Testis (tissue), 3 donors: Measurements from ENCODE around the gene GATAD2A. TPM values are rescaled to one million over a fixed set of nuclear protein-coding genes. Genes with fewer than 3 reads are reported as not detected.

Experiments
- DNase-seq: peaks from one replicate; pipeline ENCODE4 v3.0.0-alpha.2; 2019
- H3K27ac ChIP-seq, 2 donors: fragments of 200-600 bp; sonication (generic); one replicate each; pipeline ENCODE4 v1.5.1; 2019
- H3K27me3 ChIP-seq: fragments of 200-600 bp; sonication (generic); one replicate; pipeline ENCODE4 v1.5.1; 2019
- H3K36me3 ChIP-seq: fragments of 200-600 bp; sonication (generic); one replicate; pipeline ENCODE4 v1.5.1; 2017; ENCODE audit warnings: low read depth; ENCODE audit errors: missing control alignments
- H3K4me1 ChIP-seq: fragments of 200-600 bp; sonication (generic); one replicate; pipeline ENCODE4 v1.5.1; 2019
- H3K4me3 ChIP-seq, 2 donors: fragments of 200-600 bp; sonication (generic); one replicate each; pipeline ENCODE4 v1.5.1; 2017 to 2019
- H3K9me3 ChIP-seq: fragments of 200-600 bp; sonication (generic); one replicate; pipeline ENCODE4 v1.5.1; 2017
- CTCF ChIP-seq, 3 experiments: fragments of 450-650 bp in 2 of 3; fragments of 200-600 bp in 1 of 3; sonication (generic) in 1 of 3; IDR thresholded peaks; one replicate each; pipeline ENCODE4 v1.5.1; 2016 to 2019; ENCODE audit warnings: antibody characterized with exemption in 3 of 3, mild to moderate bottlenecking in 2 of 3, moderate library complexity in 1 of 3
- POLR2A ChIP-seq: fragments of 450-650 bp; IDR thresholded peaks from one replicate; pipeline ENCODE4 v1.6.1; 2017; ENCODE audit warnings: antibody characterized with exemption, mild to moderate bottlenecking, moderate library complexity
- WGBS, 2 donors: methylation state at CpG; one replicate each; pipeline ENCODE4 v1.1.5; 2018; 5-methylcytosine and 5-hydroxymethylcytosine counted together
- intact Hi-C: fragments of 100-400 bp; cut with DNase I; formaldehyde crosslinking; loops from one replicate; pipeline ENCODE4 v1.15.1; 2023; ENCODE audit warnings: low total_unique reads
- polyA plus RNA-seq: library from polyadenylated mRNA; stranded (reverse); fragments of 350-450 nt; fragmentation: Illumina TruSeq; extraction: RNeasy Lipid Tissue Mini Kit (QIAGEN cat#74804); gene quantifications from one replicate; pipeline ENCODE4 v1.2.3, GENCODE V29; 2014; ENCODE audit warnings: low read depth, low replicate concordance; ENCODE audit not compliant: insufficient read depth
- total RNA-seq, 2 donors: library from RNA; depleted of rRNA; stranded (reverse); fragments of >200 nt; gene quantifications; one replicate each; pipeline ENCODE4 v1.2.3, GENCODE V29; 2016

GATAD2A gene
- total and polyA plus RNA-seq, 3 donors from 2014 or later, result 109 to 197 (median 163) TPM

- no peak for TF ChIP-seq POLR2A
- TF ChIP-seq CTCF (IDR thresholded peaks at IDR 0.05), result no peak
- Histone ChIP-seq H3K27ac (no peak overlapping the region), H3K36me3 (no peaks in the 10 kb centered on the region), H3K27me3 (no peaks in the 10 kb centered on the region), H3K4me1 (peaks cover 11% of the 10 kb centered on the region), H3K4me3 (no peak overlapping the region), H3K9me3 (no peaks in the 10 kb centered on the region)
- no peak for DNase-seq
- intact Hi-C loops, result no loop called here
- 78 to 84% methylated on average over 4 of the region's 4 CpGs for WGBS, 2 donors
These were observed 33.1 kb downstream of the GATAD2A start for GRCh38 chr19:19438366-19439175.

GRCh38 chr19:19439176-19439482, 33.7 kb downstream of the GATAD2A start:
- H3K27me3 ChIP-seq, result no peaks in the 10 kb centered on the region
- 79 to 83% methylated on average over 2 of the region's 2 CpGs for WGBS, 2 donors
- no peak overlapping the region for H3K4me3 ChIP-seq
- intact Hi-C loops, result no loop called here
- peaks cover 6% of the 10 kb centered on the region for H3K4me1 ChIP-seq
- no peak overlapping the region for H3K27ac ChIP-seq
- H3K9me3 ChIP-seq, result no peaks in the 10 kb centered on the region
- no peak for TF ChIP-seq CTCF (IDR thresholded peaks at IDR 0.05)
- H3K36me3 ChIP-seq, result no peaks in the 10 kb centered on the region
- DNase-seq, result no peak

- Histone ChIP-seq H3K9me3 (no peaks in the 10 kb centered on the region), H3K4me1 (no peaks in the 10 kb centered on the region), H3K27ac (no peak overlapping the region), H3K36me3 (no peaks in the 10 kb centered on the region), H3K27me3 (no peaks in the 10 kb centered on the region), H3K4me3 (no peak overlapping the region)
- no peak for DNase-seq
- intact Hi-C loops, result no loop called here
- TF ChIP-seq POLR2A (no peak), CTCF (IDR thresholded peaks at IDR 0.05) (no peak)
- WGBS, 2 donors, result 81 to 82% methylated on average over 9 of the region's 9 CpGs
These were observed 37.8 kb downstream of the GATAD2A start for GRCh38 chr19:19443283-19443682.

- WGBS, 2 donors, result 86 to 93% methylated on average over 10 to 11 of the region's 11 CpGs
These were observed 38.6 kb downstream of the GATAD2A start for GRCh38 chr19:19443902-19444680.

More at GRCh38 chr19:19443902-19444680, 38.6 kb downstream of the GATAD2A start:
- no peak overlapping the region for H3K27ac ChIP-seq
- no peaks in the 10 kb centered on the region for H3K36me3 ChIP-seq
- H3K27me3 ChIP-seq, result no peaks in the 10 kb centered on the region
- no peaks in the 10 kb centered on the region for H3K4me1 ChIP-seq
- H3K4me3 ChIP-seq, result no peak overlapping the region
- DNase-seq, result no peak
- no peaks in the 10 kb centered on the region for H3K9me3 ChIP-seq
- TF ChIP-seq POLR2A, result no peak
- TF ChIP-seq CTCF (IDR thresholded peaks at IDR 0.05), result no peak
- intact Hi-C loops, result no loop called here
